Gastrocnemius medialis (tissue), 4 donors: ENCODE measurements around the gene SLC25A25. TPM values are rescaled to one million over a fixed set of nuclear protein-coding genes. Genes with fewer than 3 reads are reported as not detected.
"Not testable (repeated sequence)": the region's sequence is repeated elsewhere in the genome, so short reads cannot be mapped to it uniquely, and the experiment has no call there.

Experiments used
- ATAC-seq, 2 donors: fragments of 150-250 bp; one replicate each; pipeline ENCODE4 v1.9.1; 2016
- DNase-seq, 2 donors: peaks; one replicate each; pipeline ENCODE4 v3.0.0-alpha.2; 2019
- H3K27ac ChIP-seq, 4 donors: fragments of 200-600 bp; sonication (generic); 1 replicate in 1 of 4; 2 replicates in 3 of 4; pipeline ENCODE4 v1.5.1; 2016 to 2018; ENCODE audit warnings: mild to moderate bottlenecking in 2 of 4, moderate library complexity in 1 of 4
- H3K27me3 ChIP-seq, 3 donors: fragments of 200-600 bp; sonication (generic) in 2 of 3; 1 replicate in 1 of 3; 2 replicates in 2 of 3; pipeline versions ENCODE4 v1.5.1 to v1.6.0; 2016 to 2019; ENCODE audit warnings: mild to moderate bottlenecking in 1 of 3, moderate library complexity in 1 of 3
- H3K36me3 ChIP-seq, 2 donors: fragments of 200-600 bp; sonication (generic) in 1 of 2; one replicate each; pipeline ENCODE4 v1.5.1; 2017 to 2018
- H3K4me1 ChIP-seq, 2 donors: fragments of 200-600 bp; sonication (generic) in 1 of 2; one replicate each; pipeline ENCODE4 v1.5.1; 2016 to 2017; ENCODE audit warnings: mild to moderate bottlenecking in 2 of 2
- H3K4me3 ChIP-seq, 4 donors: fragments of 200-600 bp; sonication (generic) in 3 of 4; 1 replicate in 1 of 4; 2 replicates in 3 of 4; pipeline ENCODE4 v1.5.1; 2016 to 2019; ENCODE audit warnings: mild to moderate bottlenecking in 2 of 4
- H3K9me3 ChIP-seq, 3 donors: fragments of 200-600 bp; sonication (generic) in 2 of 3; 1 replicate in 1 of 3; 2 replicates in 2 of 3; pipeline ENCODE4 v1.5.1; 2016 to 2019
- POLR2A ChIP-seq, 2 donors: fragments of 450-650 bp; IDR thresholded peaks; one replicate each; pipeline ENCODE4 v1.6.1; 2017; ENCODE audit warnings: antibody characterized with exemption in 2 of 2, mild to moderate bottlenecking in 2 of 2, moderate library complexity in 2 of 2
- in situ Hi-C, 4 donors: fragments of 200-750 bp; cut with MboI; loops; one replicate each; pipeline versions ENCODE4 v1.15.0 to v1.8.0; 2017; ENCODE audit warnings: low sequenced_read_pairs in 4 of 4
- intact Hi-C: fragments of 100-400 bp; cut with DNase I; formaldehyde crosslinking; loops from one replicate; pipeline ENCODE4 v1.15.1; 2023; ENCODE audit warnings: low total_unique reads
- total RNA-seq, 4 donors: library from RNA; depleted of rRNA; stranded (reverse); fragments of >200 nt; gene quantifications; one replicate each; pipeline versions ENCODE4 v1.1.0 to v1.2.3, GENCODE V29; 2016
- TF ChIP-seq, protein P1 (sequence below), 5 experiments: fragments of 450-650 bp in 3 of 5; fragments of 200-600 bp in 2 of 5; sonication (generic) in 2 of 5; IDR thresholded peaks in 4 of 5; conservative IDR thresholded peaks in 1 of 5; 1 replicate in 4 of 5; 2 replicates in 1 of 5; pipeline ENCODE4 v1.5.1; 2016 to 2019; ENCODE audit warnings: antibody characterized with exemption in 5 of 5, mild to moderate bottlenecking in 3 of 5, moderate library complexity in 3 of 5

SLC25A25 gene
- total RNA-seq, 4 donors from 2014 or later, result 26.9 to 98.7 (median 46.0) TPM

GRCh38 chr9:128128836-128129590 lies 61.0 kb downstream of the SLC25A25 start:
- Histone ChIP-seq H3K9me3 (no peaks in the 10 kb centered on the region), H3K27me3 (no peaks in the 10 kb centered on the region), H3K27ac (peak overlapping the region; percentile 97 to 100 (median 98)), H3K36me3 (peaks cover 0 to 11% of the 10 kb centered on the region in 2 donors), H3K4me1 (peaks cover 23 to 30% of the 10 kb centered on the region in 2 donors), H3K4me3 (peak overlapping the region; percentile 72 to 99 (median 98))
- ATAC-seq (no peak), DNase-seq (no peak)
- in situ Hi-C loops, result no loop called here
- intact Hi-C loops, result no loop called here
- TF ChIP-seq, protein P1, sequence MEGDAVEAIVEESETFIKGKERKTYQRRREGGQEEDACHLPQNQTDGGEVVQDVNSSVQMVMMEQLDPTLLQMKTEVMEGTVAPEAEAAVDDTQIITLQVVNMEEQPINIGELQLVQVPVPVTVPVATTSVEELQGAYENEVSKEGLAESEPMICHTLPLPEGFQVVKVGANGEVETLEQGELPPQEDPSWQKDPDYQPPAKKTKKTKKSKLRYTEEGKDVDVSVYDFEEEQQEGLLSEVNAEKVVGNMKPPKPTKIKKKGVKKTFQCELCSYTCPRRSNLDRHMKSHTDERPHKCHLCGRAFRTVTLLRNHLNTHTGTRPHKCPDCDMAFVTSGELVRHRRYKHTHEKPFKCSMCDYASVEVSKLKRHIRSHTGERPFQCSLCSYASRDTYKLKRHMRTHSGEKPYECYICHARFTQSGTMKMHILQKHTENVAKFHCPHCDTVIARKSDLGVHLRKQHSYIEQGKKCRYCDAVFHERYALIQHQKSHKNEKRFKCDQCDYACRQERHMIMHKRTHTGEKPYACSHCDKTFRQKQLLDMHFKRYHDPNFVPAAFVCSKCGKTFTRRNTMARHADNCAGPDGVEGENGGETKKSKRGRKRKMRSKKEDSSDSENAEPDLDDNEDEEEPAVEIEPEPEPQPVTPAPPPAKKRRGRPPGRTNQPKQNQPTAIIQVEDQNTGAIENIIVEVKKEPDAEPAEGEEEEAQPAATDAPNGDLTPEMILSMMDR (IDR thresholded peaks at IDR 0.05 in 4 of 5, conservative IDR thresholded peaks at IDR 0.05 in 1 of 5), result no peak
- TF ChIP-seq POLR2A (IDR thresholded peaks at IDR 0.05), result no peak

GRCh38 chr9:128129976-128130590 lies 62.1 kb downstream of the SLC25A25 start:
- peaks cover 22 to 30% of the 10 kb centered on the region in 2 donors for H3K4me1 ChIP-seq
- H3K4me3 ChIP-seq, H3K27ac ChIP-seq, H3K36me3 ChIP-seq, ATAC-seq, in situ Hi-C loops, H3K27me3 ChIP-seq, H3K9me3 ChIP-seq, intact Hi-C loops: not testable (repeated sequence)
- DNase-seq, result peak in 1 of 2 donors; percentile 65
- TF ChIP-seq, protein P1 (IDR thresholded peaks at IDR 0.05 in 4 of 5, conservative IDR thresholded peaks at IDR 0.05 in 1 of 5), result peak in 3 of 5 experiments; percentile 19 to 59 (median 39)

- peaks cover 16 to 24% of the 10 kb centered on the region in 2 donors for H3K4me1 ChIP-seq
- H3K36me3 ChIP-seq, ATAC-seq, DNase-seq, H3K27ac ChIP-seq, H3K9me3 ChIP-seq, intact Hi-C loops, H3K4me3 ChIP-seq, in situ Hi-C loops, H3K27me3 ChIP-seq: not testable (repeated sequence)
Observed at GRCh38 chr9:128130651-128131050, 62.6 kb downstream of the SLC25A25 start.

DNA sequence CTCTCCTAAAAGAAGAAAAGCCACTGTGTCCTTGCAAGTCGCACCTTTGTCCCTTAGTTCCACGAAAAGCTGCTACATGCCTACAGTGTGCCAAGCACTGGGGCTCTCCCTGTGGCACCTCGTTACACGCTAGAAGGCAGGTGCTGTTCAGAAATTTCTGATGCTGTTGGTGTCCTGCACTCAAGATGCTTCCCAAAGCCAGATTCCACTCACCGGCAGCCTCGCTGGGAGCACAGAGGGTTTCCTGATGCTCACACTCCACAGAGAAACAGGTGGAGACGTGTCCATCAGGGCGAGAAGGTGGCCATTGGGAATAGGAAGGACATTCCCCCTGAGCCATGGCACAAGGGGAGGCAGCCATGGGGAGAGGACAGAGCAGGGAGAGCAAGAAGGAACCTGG lies 63.3 kb downstream of the SLC25A25 start:
- H3K4me3 ChIP-seq, ATAC-seq, H3K27me3 ChIP-seq, H3K9me3 ChIP-seq, H3K36me3 ChIP-seq, intact Hi-C loops, in situ Hi-C loops, H3K27ac ChIP-seq, DNase-seq: not testable (repeated sequence)
- peaks cover 9 to 17% of the 10 kb centered on the region in 2 donors for H3K4me1 ChIP-seq

DNA sequence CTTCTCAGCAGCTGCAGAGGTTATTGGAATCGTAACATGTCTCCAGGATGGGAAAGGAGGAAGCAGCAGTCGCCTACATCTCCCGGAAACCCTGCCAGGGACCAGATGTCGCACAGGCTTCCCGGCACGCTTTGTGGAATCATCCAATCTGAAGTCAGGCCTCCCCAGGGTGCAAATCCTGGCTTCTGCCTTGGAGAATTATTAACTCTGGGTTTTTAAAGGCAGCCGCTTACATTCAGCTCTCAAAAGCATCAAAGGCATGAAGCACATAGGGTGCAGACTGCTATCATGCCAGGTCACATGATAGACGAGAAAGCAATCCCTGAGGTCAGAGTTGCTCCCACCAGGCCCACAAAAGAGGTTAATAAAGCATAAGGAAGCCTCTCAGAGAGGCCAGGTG lies 64.1 kb downstream of the SLC25A25 start:
- intact Hi-C loops, ATAC-seq, DNase-seq: not testable (repeated sequence)

DNA sequence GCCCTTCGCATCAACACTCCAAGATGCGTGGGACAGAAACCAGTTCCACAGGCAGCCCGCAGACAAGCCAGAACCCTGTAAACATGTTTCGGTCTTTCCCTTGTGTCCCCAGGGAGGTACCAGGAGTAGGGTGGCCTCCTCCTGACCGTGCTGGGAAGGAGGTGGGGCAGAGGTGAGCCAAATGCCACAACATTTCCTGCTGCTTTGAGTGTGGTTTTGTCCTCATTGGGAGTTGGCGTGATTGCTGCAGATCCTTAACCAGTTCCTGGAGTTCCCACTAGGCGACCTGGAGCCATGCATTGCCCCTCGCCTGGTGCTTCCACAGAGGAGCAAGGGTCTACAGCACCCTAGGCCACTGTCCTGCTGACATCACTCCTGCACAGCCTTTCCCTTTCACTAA lies 67.5 kb downstream of the SLC25A25 start:
- H3K4me1 ChIP-seq, intact Hi-C loops, H3K27me3 ChIP-seq, in situ Hi-C loops, ATAC-seq, H3K9me3 ChIP-seq, H3K27ac ChIP-seq, DNase-seq, H3K36me3 ChIP-seq, H3K4me3 ChIP-seq: not testable (repeated sequence)

More for the DNA sequence above, 64.1 kb downstream of the SLC25A25 start:
- H3K4me3 ChIP-seq, H3K36me3 ChIP-seq, in situ Hi-C loops, H3K27me3 ChIP-seq, H3K4me1 ChIP-seq, H3K27ac ChIP-seq, H3K9me3 ChIP-seq: not testable (repeated sequence)
